Endothelial cell of umbilical vein (primary cell): Measurements from ENCODE around the gene ATP2C2. TPM values are rescaled to one million over a fixed set of nuclear protein-coding genes. Genes with fewer than 3 reads are reported as not detected.

Source experiments
- BruUV-seq: library from RNA; stranded (reverse); fragments of 400-500 nt; replicated peaks from 2 replicates; lab custom pipeline; 2021; lab: Mats Ljungman, UMichigan
- CTCF ChIA-PET: fragments of 300-600, 350-600 bp; sonication (Branson Sonifier 250); formaldehyde crosslinking; loops from one replicate; lab custom pipeline; 2021; ENCODE audit warnings: antibody characterized with exemption, inconsistent platforms; lab: Charles Lee
- POLR2A ChIA-PET: fragments of 300-600, 350-600 bp; sonication (Branson Sonifier 250); formaldehyde crosslinking; loops from one replicate; lab custom pipeline; 2021; ENCODE audit warnings: antibody characterized with exemption, inconsistent platforms; lab: Charles Lee
- DNase-seq: peaks from one replicate; pipeline ENCODE4 v3.0.0-alpha.2; 2011; ENCODE audit warnings: low read depth, low spot score
- FAIRE-seq: peaks from 2 replicates; lab custom pipeline; 2011; peaks lifted over from hg19 to GRCh38; lab: Jason Lieb, UNC
- H2AFZ ChIP-seq: 2 replicates; pipeline ENCODE4 v1.6.0; 2012; ENCODE audit warnings: low read depth, low read length, control low read depth, inconsistent platforms
- H3K27ac ChIP-seq: 2 replicates; pipeline ENCODE4 v1.5.1; 2011; ENCODE audit warnings: low read depth, mild to moderate bottlenecking, control low read depth, low read length, moderate library complexity; ENCODE audit not compliant: insufficient read depth
- H3K27me3 ChIP-seq, 2 experiments: 2 replicates each; pipeline versions ENCODE4 v1.6.0 to v1.6.1; 2011; ENCODE audit warnings: low read length in 2 of 2, mixed read lengths in 1 of 2; ENCODE audit not compliant: control insufficient read depth in 2 of 2, insufficient read depth in 2 of 2
- H3K36me3 ChIP-seq, 2 experiments: 2 replicates in 1 of 2; 3 replicates in 1 of 2; pipeline ENCODE4 v1.5.1; 2011; ENCODE audit warnings: low read length in 2 of 2, mild to moderate bottlenecking in 1 of 2, moderate library complexity in 1 of 2; ENCODE audit not compliant: control insufficient read depth in 2 of 2, insufficient read depth in 2 of 2; ENCODE audit errors: extremely low read depth in 1 of 2
- H3K4me1 ChIP-seq: 3 replicates; pipeline ENCODE4 v1.5.1; 2011; ENCODE audit warnings: mild to moderate bottlenecking, low read length; ENCODE audit not compliant: control insufficient read depth, insufficient read depth; ENCODE audit errors: extremely low read depth
- H3K4me2 ChIP-seq: 2 replicates; pipeline ENCODE4 v1.6.1; 2011; ENCODE audit warnings: low read length, control low read depth, mixed read lengths; ENCODE audit not compliant: insufficient read depth
- H3K4me3 ChIP-seq, 3 experiments: fragments of 200-600 bp in 1 of 3; sonication (generic), shearing (Covaris generic) in 1 of 3; replicated peaks in 1 of 3; 2 replicates each; pipeline ENCODE4 v1.5.1; 2011 to 2016; ENCODE audit warnings: control low read depth in 3 of 3, low read length in 3 of 3, mild to moderate bottlenecking in 2 of 3, inconsistent platforms in 1 of 3, low read depth in 1 of 3, moderate library complexity in 1 of 3; ENCODE audit not compliant: insufficient read depth in 1 of 3
- H3K79me2 ChIP-seq: 2 replicates; pipeline ENCODE4 v1.6.0; 2012; ENCODE audit warnings: low read length, inconsistent platforms; ENCODE audit not compliant: control insufficient read depth, insufficient read depth
- H3K9ac ChIP-seq: replicated peaks from 2 replicates; pipeline ENCODE3; 2011; ENCODE audit warnings: low read length, control low read depth; ENCODE audit not compliant: insufficient read depth; ENCODE audit errors: extremely low read depth
- H3K9me1 ChIP-seq: replicated peaks from 3 replicates; pipeline ENCODE4 v1.6.0; 2011; ENCODE audit warnings: mild to moderate bottlenecking, low read length; ENCODE audit not compliant: control insufficient read depth, insufficient read depth; ENCODE audit errors: extremely low read depth
- H3K9me3 ChIP-seq: replicated peaks from 2 replicates; pipeline ENCODE4 v1.5.1; 2012; ENCODE audit warnings: low read length, inconsistent platforms; ENCODE audit not compliant: control insufficient read depth, insufficient read depth
- H4K20me1 ChIP-seq: replicated peaks from 2 replicates; pipeline ENCODE3; 2011; ENCODE audit warnings: mild to moderate bottlenecking, low read length; ENCODE audit not compliant: control insufficient read depth, insufficient read depth; ENCODE audit errors: extremely low read depth
- CTCF ChIP-seq, 2 donors: IDR thresholded peaks; 1 replicate in 1 of 2; 2 replicates in 1 of 2; pipeline ENCODE4 v1.5.1; 2011; ENCODE audit warnings: low read length in 2 of 2, mild to moderate bottlenecking in 2 of 2, moderate library complexity in 2 of 2, control low read depth in 1 of 2, inconsistent platforms in 1 of 2, low read depth in 1 of 2; ENCODE audit not compliant: insufficient read depth in 1 of 2; ENCODE audit errors: extremely low read depth in 1 of 2
- EZH2 ChIP-seq: IDR thresholded peaks from 2 replicates; pipeline ENCODE4 v1.6.1; 2012; ENCODE audit warnings: borderline replicate concordance, low read depth, mild to moderate bottlenecking, moderate library complexity, low read length, inconsistent platforms; ENCODE audit not compliant: severe bottlenecking
- FOS ChIP-seq: IDR thresholded peaks from 2 replicates; pipeline ENCODE4 v1.6.1; 2011; ENCODE audit warnings: mild to moderate bottlenecking, low read length, moderate library complexity, borderline replicate concordance; ENCODE audit not compliant: insufficient read depth
- GATA2 ChIP-seq: IDR thresholded peaks from 2 replicates; pipeline ENCODE4 v1.7.0; 2011; ENCODE audit warnings: low read depth, mild to moderate bottlenecking, moderate library complexity, mixed read lengths, low read length; ENCODE audit not compliant: insufficient read length, insufficient read depth
- JUN ChIP-seq: IDR thresholded peaks from 2 replicates; pipeline ENCODE4 v1.6.1; 2011; ENCODE audit warnings: borderline replicate concordance, low read depth; ENCODE audit not compliant: insufficient read length, insufficient read depth
- MYC ChIP-seq: IDR thresholded peaks from one replicate; pipeline ENCODE4 v1.6.1; 2011; ENCODE audit warnings: mild to moderate bottlenecking, low read depth, low read length
- POLR2A ChIP-seq: IDR thresholded peaks from 2 replicates; pipeline ENCODE4 v1.6.1; 2012; ENCODE audit warnings: low read depth, mild to moderate bottlenecking, control low read depth, low read length
- POLR2AphosphoS5 ChIP-seq: IDR thresholded peaks from 2 replicates; pipeline ENCODE4 v1.6.1; 2012; ENCODE audit warnings: low read depth, mild to moderate bottlenecking, control low read depth, low read length, moderate library complexity; ENCODE audit not compliant: insufficient read depth
- dilution Hi-C: fragments of 300-500 bp; cut with MboI; formaldehyde crosslinking; loops from one replicate; pipeline ENCODE4 v1.15.0; 2019; ENCODE audit warnings: low sequenced_read_pairs; ENCODE audit not compliant: extremely low pct_ligation_motif_present
- intact Hi-C: fragments of 100-400 bp; cut with micrococcal nuclease; formaldehyde crosslinking; loops from one replicate; pipeline ENCODE4 v1.10.0; 2022
- polyA plus RNA-seq, 4 experiments: library from polyadenylated mRNA; depleted of rRNA in 3 of 4; stranded (reverse) in 3 of 4; unstranded in 1 of 4; fragments of >200 nt; gene quantifications; 2 replicates each; pipeline versions ENCODE4 v1.2.1 to v1.2.3, GENCODE V29; 2011 to 2012; ENCODE audit warnings: missing spikeins in 1 of 4
- total RNA-seq: library from RNA; stranded (reverse); gene quantifications from 2 replicates; pipeline ENCODE4 v1.2.3, GENCODE V29; 2021
- TF ChIP-seq, protein P1 (sequence below): IDR thresholded peaks from 2 replicates; pipeline ENCODE4 v1.6.1; 2011; ENCODE audit not compliant: insufficient read depth, insufficient read length

The ATP2C2 gene
- total and polyA plus RNA-seq, 2 donors (not counting 3 experiments of a cell fraction or from before 2014, with no cell fraction given) = not detected

- Histone ChIP-seq H3K79me2 (no peaks in the 10 kb centered on the region), H3K4me3 (no peak overlapping the region), H3K9ac (no peak overlapping the region), H4K20me1 (no peaks in the 10 kb centered on the region), H3K9me3 (no peaks in the 10 kb centered on the region), H3K4me2 (no peak overlapping the region), H3K9me1 (no peaks in the 10 kb centered on the region), H3K36me3 (no peaks in the 10 kb centered on the region), H3K27me3 (peaks cover 7 to 11% of the 10 kb centered on the region in 2 experiments), H3K4me1 (no peaks in the 10 kb centered on the region), H2AFZ (no peak overlapping the region), H3K27ac (no peak overlapping the region)
- BruUV-seq = no TSS peak
- TF ChIP-seq FOS = no peak
- TF ChIP-seq POLR2A = no peak
- TF ChIP-seq EZH2 = no peak
- TF ChIP-seq GATA2 = no peak
- no peak for TF ChIP-seq CTCF (IDR thresholded peaks at IDR 0.05; ENCODE audit: extremely low read depth in 1 of 2, insufficient read depth in 1 of 2, low read depth in 1 of 2, low read length in 2 of 2)
- no peak for TF ChIP-seq POLR2AphosphoS5
- TF ChIP-seq, protein P1, sequence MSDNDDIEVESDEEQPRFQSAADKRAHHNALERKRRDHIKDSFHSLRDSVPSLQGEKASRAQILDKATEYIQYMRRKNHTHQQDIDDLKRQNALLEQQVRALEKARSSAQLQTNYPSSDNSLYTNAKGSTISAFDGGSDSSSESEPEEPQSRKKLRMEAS = no peak
- TF ChIP-seq MYC = no peak
- no peak for TF ChIP-seq JUN
- ChIA-PET CTCF (no interaction called here), POLR2A (no interaction called here)
- intact Hi-C loops (no loop called here), dilution Hi-C loops (no loop called here)
- DNase-seq = no peak
- FAIRE-seq = no peak
Observed at GRCh38 chr16:84443166-84443802, 74.9 kb downstream of the ATP2C2 start.
